NCI-H226 (cell line): ENCODE results near the gene C1orf226.
A peak's percentile ranks its signal among the peaks of the same experiment; 100 is the strongest.
"Not testable (repeated sequence)": the region's sequence is repeated elsewhere in the genome, so short reads cannot be mapped to it uniquely, and the experiment has no call there.

Source experiments
- DNase-seq: peaks from one replicate; pipeline ENCODE4 v3.0.0-alpha.2; 2015

The C1orf226 gene

GRCh38 chr1:162381383-162381782 is at the start of gene C1orf226:
Gene C1orf226 (plus strand): TSS chr1:162381728. CDS start chr1:162381902, 174 bp downstream.
- no peak for DNase-seq

GRCh38 chr1:162333991-162334390 is 47.5 kb upstream of the C1orf226 start:
- no peak for DNase-seq

GRCh38 chr1:162335126-162335525 is 46.4 kb upstream of the C1orf226 start:
- no peak for DNase-seq

- DNase-seq = no peak
Measured at GRCh38 chr1:162336621-162337285, 44.8 kb upstream of the C1orf226 start.

- DNase-seq = no peak
Measured at GRCh38 chr1:162342452-162342983, 39.0 kb upstream of the C1orf226 start.

- no peak for DNase-seq
Measured at GRCh38 chr1:162343470-162343869, 38.1 kb upstream of the C1orf226 start.

- DNase-seq = peak; percentile 44
Measured at GRCh38 chr1:162347281-162347680, 34.2 kb upstream of the C1orf226 start.

- DNase-seq = peak; percentile 97
Measured at GRCh38 chr1:162349635-162350330, 31.7 kb upstream of the C1orf226 start.

GRCh38 chr1:162351246-162351842 is 30.2 kb upstream of the C1orf226 start:
- DNase-seq = no peak

GRCh38 chr1:162351874-162352273 is 29.7 kb upstream of the C1orf226 start:
- DNase-seq = not testable (repeated sequence)

- no peak for DNase-seq
Measured at GRCh38 chr1:162353078-162353477, 28.4 kb upstream of the C1orf226 start.

- DNase-seq = no peak
Measured at GRCh38 chr1:162353702-162354101, 27.8 kb upstream of the C1orf226 start.

- DNase-seq = no peak
Measured at GRCh38 chr1:162357681-162358266, 23.8 kb upstream of the C1orf226 start.

GRCh38 chr1:162358928-162359327 is 22.6 kb upstream of the C1orf226 start:
- DNase-seq = no peak

GRCh38 chr1:162359523-162360236 is 21.8 kb upstream of the C1orf226 start:
- no peak for DNase-seq

- DNase-seq = no peak
Measured at GRCh38 chr1:162360237-162360873, 21.2 kb upstream of the C1orf226 start.

GRCh38 chr1:162360874-162361260 is 20.7 kb upstream of the C1orf226 start:
- no peak for DNase-seq

- DNase-seq = no peak
Measured at GRCh38 chr1:162361349-162361748, 20.2 kb upstream of the C1orf226 start.

GRCh38 chr1:162363823-162364222 is 17.7 kb upstream of the C1orf226 start:
- DNase-seq = no peak

- DNase-seq = no peak
Measured at GRCh38 chr1:162364498-162364897, 17.0 kb upstream of the C1orf226 start.

- no peak for DNase-seq
Measured at GRCh38 chr1:162365284-162366020, 16.1 kb upstream of the C1orf226 start.

GRCh38 chr1:162366149-162366548 is 15.4 kb upstream of the C1orf226 start:
- no peak for DNase-seq
